ENCODE measurements around the gene PATE2. TPM values are rescaled to one million over a fixed set of nuclear protein-coding genes. Genes with fewer than 3 reads are reported as not detected.

The PATE2 gene
- not detected for total RNA-seq

GRCh38 chr11:125778728-125779127, at the start of gene PATE2:
PATE2 (minus strand) TSS chr11:125778828; CDS start chr11:125778773, 55 bp downstream.
- H3K4me3 ChIP-seq (ENCODE audit: low read length in 3 of 3): no peak within 1 kb of the TSS
- H3K27me3 ChIP-seq (ENCODE audit: control insufficient read depth in 3 of 3, insufficient read depth in 3 of 3, low read length in 3 of 3): no peaks in the 10 kb centered on the region
- H3K9me3 ChIP-seq (ENCODE audit: control insufficient read depth in 3 of 3, low read length in 3 of 3): no peaks in the 10 kb centered on the region
- no peaks in the 10 kb centered on the region for H3K4me1 ChIP-seq (ENCODE audit: control insufficient read depth in 3 of 3, insufficient read depth in 3 of 3, low read length in 3 of 3)
- no peak within 1 kb of the TSS for H3K27ac ChIP-seq (ENCODE audit: low read depth, low read length)
- no peak within 1 kb of the TSS for H3K9ac ChIP-seq (ENCODE audit: low read depth in 1 of 3, low read length in 3 of 3)
- no peaks in the 10 kb centered on the region for H3K36me3 ChIP-seq (ENCODE audit: control insufficient read depth in 3 of 3, insufficient read depth in 3 of 3, low read length in 3 of 3)

DNA sequence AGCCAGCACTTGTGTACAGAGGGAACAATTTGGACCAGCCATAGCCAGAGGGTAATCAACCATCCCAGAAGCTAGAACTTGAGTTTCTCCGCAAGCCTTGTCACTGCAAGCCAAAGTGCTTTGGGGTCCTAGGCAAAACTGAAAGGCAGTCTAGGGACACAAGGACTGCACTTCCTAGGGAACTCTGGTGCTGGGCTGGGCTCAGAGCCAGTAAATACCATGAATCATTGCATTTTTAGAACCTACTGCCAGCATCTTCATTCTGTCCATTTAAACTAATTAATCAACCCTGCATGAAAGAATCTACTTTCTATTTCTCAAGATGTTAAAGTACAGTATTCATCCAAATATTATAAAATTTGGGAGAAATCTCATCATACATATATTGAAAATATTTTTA, 29.3 kb upstream of the PATE2 start:
- Histone ChIP-seq H3K9me3 (ENCODE audit: control insufficient read depth in 3 of 3, low read length in 3 of 3) (peaks cover under 1 to 6% (median 2%) of the 10 kb centered on the region in 3 donors), H3K4me3 (ENCODE audit: low read length in 3 of 3) (no peak overlapping the region), H3K4me1 (ENCODE audit: control insufficient read depth in 3 of 3, insufficient read depth in 3 of 3, low read length in 3 of 3) (no peaks in the 10 kb centered on the region), H3K27ac (ENCODE audit: low read depth, low read length) (no peak overlapping the region), H3K9ac (ENCODE audit: low read depth in 1 of 3, low read length in 3 of 3) (no peak overlapping the region), H3K27me3 (ENCODE audit: control insufficient read depth in 3 of 3, insufficient read depth in 3 of 3, low read length in 3 of 3) (no peaks in the 10 kb centered on the region), H3K36me3 (ENCODE audit: control insufficient read depth in 3 of 3, insufficient read depth in 3 of 3, low read length in 3 of 3) (no peaks in the 10 kb centered on the region)

DNA sequence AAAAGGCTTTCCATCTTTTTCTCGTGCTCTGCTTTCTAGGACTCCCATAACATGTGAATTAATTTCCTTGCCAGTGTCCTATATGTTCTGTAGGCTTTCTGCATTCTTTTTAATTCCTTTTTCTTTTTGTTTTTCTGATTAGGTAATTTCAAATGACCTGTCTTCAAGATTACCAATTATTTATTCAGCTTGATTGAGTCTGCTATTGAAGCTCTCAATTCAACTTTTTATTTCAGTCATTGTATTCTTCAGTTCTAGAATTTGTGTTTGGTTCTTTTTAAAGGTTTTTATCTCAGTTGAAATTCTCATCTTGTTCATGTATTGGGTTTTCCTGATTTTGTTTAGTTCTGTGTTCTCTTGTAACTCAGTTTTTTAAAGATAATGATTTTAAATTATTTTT, 23.8 kb upstream of the PATE2 start:
- Histone ChIP-seq H3K9me3 (ENCODE audit: control insufficient read depth in 3 of 3, low read length in 3 of 3) (peaks cover 5 to 13% (median 8%) of the 10 kb centered on the region in 3 donors), H3K9ac (ENCODE audit: low read depth in 1 of 3, low read length in 3 of 3) (no peak overlapping the region), H3K4me1 (ENCODE audit: control insufficient read depth in 3 of 3, insufficient read depth in 3 of 3, low read length in 3 of 3) (no peaks in the 10 kb centered on the region)

DNA sequence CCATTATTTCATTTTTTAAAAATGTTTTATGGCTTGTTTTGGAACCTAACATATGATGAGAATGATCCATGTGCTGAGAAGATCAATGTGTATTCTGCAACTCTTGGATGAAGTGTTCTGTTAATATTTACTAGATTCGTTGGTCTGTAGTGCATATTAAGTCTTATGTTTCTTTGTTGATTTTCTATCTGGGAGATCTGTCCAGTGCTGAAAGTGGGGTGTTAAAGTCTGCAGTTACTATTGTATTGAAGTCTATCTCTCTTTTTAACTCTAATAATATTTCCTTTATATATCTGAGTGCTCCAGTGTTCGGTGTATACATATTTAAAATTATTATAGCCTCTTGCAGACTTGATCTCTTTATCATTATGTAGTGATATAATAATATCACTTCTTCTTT, 21.2 kb upstream of the PATE2 start:
- no peaks in the 10 kb centered on the region for H3K27me3 ChIP-seq (ENCODE audit: control insufficient read depth in 3 of 3, insufficient read depth in 3 of 3, low read length in 3 of 3)
- no peak overlapping the region for H3K9ac ChIP-seq (ENCODE audit: low read depth in 1 of 3, low read length in 3 of 3)
- H3K36me3 ChIP-seq (ENCODE audit: control insufficient read depth in 3 of 3, insufficient read depth in 3 of 3, low read length in 3 of 3): no peaks in the 10 kb centered on the region
- no peak overlapping the region for H3K27ac ChIP-seq (ENCODE audit: low read depth, low read length)
- H3K4me1 ChIP-seq (ENCODE audit: control insufficient read depth in 3 of 3, insufficient read depth in 3 of 3, low read length in 3 of 3): no peaks in the 10 kb centered on the region
- peaks cover 6 to 13% (median 8%) of the 10 kb centered on the region in 3 donors for H3K9me3 ChIP-seq (ENCODE audit: control insufficient read depth in 3 of 3, low read length in 3 of 3)
- no peak overlapping the region for H3K4me3 ChIP-seq (ENCODE audit: low read length in 3 of 3)

More for the DNA sequence above, 23.8 kb upstream of the PATE2 start:
- Histone ChIP-seq H3K27ac (ENCODE audit: low read depth, low read length) (no peak overlapping the region), H3K36me3 (ENCODE audit: control insufficient read depth in 3 of 3, insufficient read depth in 3 of 3, low read length in 3 of 3) (no peaks in the 10 kb centered on the region), H3K27me3 (ENCODE audit: control insufficient read depth in 3 of 3, insufficient read depth in 3 of 3, low read length in 3 of 3) (no peaks in the 10 kb centered on the region), H3K4me3 (ENCODE audit: low read length in 3 of 3) (no peak overlapping the region)

DNA sequence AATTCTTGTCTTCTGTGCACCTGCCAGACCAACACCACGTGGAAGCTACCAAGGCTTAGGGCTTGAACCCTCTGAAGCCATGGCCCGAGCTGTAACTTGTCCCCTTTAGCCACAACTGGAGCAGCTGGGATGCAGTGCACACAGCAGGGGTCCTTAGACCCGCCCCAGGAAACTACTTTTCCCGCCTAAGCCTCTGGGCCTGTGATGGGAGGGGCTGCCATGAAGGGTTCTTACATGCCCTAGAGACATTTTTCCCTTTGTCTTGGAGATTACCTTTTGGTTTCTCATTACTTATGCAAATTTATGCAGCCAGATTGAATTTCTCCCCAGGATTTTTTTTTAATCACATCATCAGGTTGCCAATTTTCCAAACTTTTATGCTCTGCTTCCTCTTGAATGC, 19.0 kb upstream of the PATE2 start:
- H3K36me3 ChIP-seq (ENCODE audit: control insufficient read depth in 3 of 3, insufficient read depth in 3 of 3, low read length in 3 of 3): no peaks in the 10 kb centered on the region
- H3K27me3 ChIP-seq (ENCODE audit: control insufficient read depth in 3 of 3, insufficient read depth in 3 of 3, low read length in 3 of 3): no peaks in the 10 kb centered on the region
- no peak overlapping the region for H3K27ac ChIP-seq (ENCODE audit: low read depth, low read length)
- H3K9me3 ChIP-seq (ENCODE audit: control insufficient read depth in 3 of 3, low read length in 3 of 3): peaks cover 0 to 10% (median 3%) of the 10 kb centered on the region in 3 donors
- H3K4me1 ChIP-seq (ENCODE audit: control insufficient read depth in 3 of 3, insufficient read depth in 3 of 3, low read length in 3 of 3): no peaks in the 10 kb centered on the region
- no peak overlapping the region for H3K9ac ChIP-seq (ENCODE audit: low read depth in 1 of 3, low read length in 3 of 3)
- no peak overlapping the region for H3K4me3 ChIP-seq (ENCODE audit: low read length in 3 of 3)

DNA sequence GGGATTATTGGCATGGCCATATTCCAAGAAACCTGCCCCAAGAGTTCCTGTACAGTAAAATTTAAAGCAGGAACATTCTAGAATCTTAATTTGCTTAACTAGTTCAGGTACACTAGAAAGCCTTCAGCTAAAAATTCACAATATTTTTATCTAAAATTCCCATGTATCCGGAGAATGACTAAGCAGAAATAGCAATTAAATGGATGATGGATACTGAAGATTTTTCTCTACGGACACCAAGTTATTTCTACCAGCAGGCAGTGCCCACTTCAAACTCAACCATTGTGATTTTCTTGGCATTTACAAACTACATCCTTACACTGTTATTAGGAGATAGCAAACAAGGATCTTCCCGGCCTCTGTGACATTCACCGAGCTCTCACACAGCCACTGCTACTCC, 12.2 kb upstream of the PATE2 start:
- Histone ChIP-seq H3K9me3 (ENCODE audit: control insufficient read depth in 3 of 3, low read length in 3 of 3) (peaks cover 0 to 5% (median 0%) of the 10 kb centered on the region in 3 donors), H3K27me3 (ENCODE audit: control insufficient read depth in 3 of 3, insufficient read depth in 3 of 3, low read length in 3 of 3) (no peaks in the 10 kb centered on the region), H3K4me1 (ENCODE audit: control insufficient read depth in 3 of 3, insufficient read depth in 3 of 3, low read length in 3 of 3) (no peaks in the 10 kb centered on the region), H3K27ac (ENCODE audit: low read depth, low read length) (no peak overlapping the region), H3K4me3 (ENCODE audit: low read length in 3 of 3) (no peak overlapping the region), H3K36me3 (ENCODE audit: control insufficient read depth in 3 of 3, insufficient read depth in 3 of 3, low read length in 3 of 3) (no peaks in the 10 kb centered on the region), H3K9ac (ENCODE audit: low read depth in 1 of 3, low read length in 3 of 3) (no peak overlapping the region)

- H3K36me3 ChIP-seq (ENCODE audit: control insufficient read depth in 3 of 3, insufficient read depth in 3 of 3, low read length in 3 of 3): no peaks in the 10 kb centered on the region
- no peak within 1 kb of the TSS for H3K9ac ChIP-seq (ENCODE audit: low read depth in 1 of 3, low read length in 3 of 3)
- no peak within 1 kb of the TSS for H3K4me3 ChIP-seq (ENCODE audit: low read length in 3 of 3)
- H3K9me3 ChIP-seq (ENCODE audit: control insufficient read depth in 3 of 3, low read length in 3 of 3): peaks cover 0 to 7% (median 0%) of the 10 kb centered on the region in 3 donors
- H3K4me1 ChIP-seq (ENCODE audit: control insufficient read depth in 3 of 3, insufficient read depth in 3 of 3, low read length in 3 of 3): no peaks in the 10 kb centered on the region
- H3K27ac ChIP-seq (ENCODE audit: low read depth, low read length): no peak within 1 kb of the TSS
- H3K27me3 ChIP-seq (ENCODE audit: control insufficient read depth in 3 of 3, insufficient read depth in 3 of 3, low read length in 3 of 3): no peaks in the 10 kb centered on the region
These were observed 9.2 kb upstream of the PATE2 start, which contains the start of gene PATE3 for GRCh38 chr11:125787827-125788226. PATE3 (plus strand) TSS chr11:125788127; CDS start chr11:125788152, 25 bp downstream.

DNA sequence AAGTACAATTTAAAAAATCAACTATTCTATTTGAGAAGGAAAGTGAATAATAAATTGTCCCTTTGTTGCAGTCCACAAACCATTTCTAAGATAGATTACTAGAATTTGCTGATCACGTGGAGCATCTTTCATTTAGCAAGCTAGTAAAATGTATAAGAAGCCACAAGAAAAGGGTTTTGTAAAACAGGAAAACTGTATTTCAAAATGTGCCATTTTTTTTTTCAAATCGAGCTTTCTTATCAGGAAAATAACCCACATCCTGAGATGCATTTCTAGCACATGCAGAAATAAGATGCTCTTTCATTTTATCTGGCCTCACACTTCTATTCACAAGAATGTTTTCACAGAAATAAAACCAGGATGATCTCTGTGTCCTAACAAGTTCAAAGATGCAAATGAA, 6.0 kb upstream of the PATE2 start:
- Histone ChIP-seq H3K27me3 (ENCODE audit: control insufficient read depth in 3 of 3, insufficient read depth in 3 of 3, low read length in 3 of 3) (no peaks in the 10 kb centered on the region), H3K9ac (ENCODE audit: low read depth in 1 of 3, low read length in 3 of 3) (no peak overlapping the region), H3K27ac (ENCODE audit: low read depth, low read length) (no peak overlapping the region), H3K36me3 (ENCODE audit: control insufficient read depth in 3 of 3, insufficient read depth in 3 of 3, low read length in 3 of 3) (no peaks in the 10 kb centered on the region), H3K4me1 (ENCODE audit: control insufficient read depth in 3 of 3, insufficient read depth in 3 of 3, low read length in 3 of 3) (no peaks in the 10 kb centered on the region), H3K9me3 (ENCODE audit: control insufficient read depth in 3 of 3, low read length in 3 of 3) (peaks cover 0 to 4% (median 0%) of the 10 kb centered on the region in 3 donors), H3K4me3 (ENCODE audit: low read length in 3 of 3) (no peak overlapping the region)

DNA sequence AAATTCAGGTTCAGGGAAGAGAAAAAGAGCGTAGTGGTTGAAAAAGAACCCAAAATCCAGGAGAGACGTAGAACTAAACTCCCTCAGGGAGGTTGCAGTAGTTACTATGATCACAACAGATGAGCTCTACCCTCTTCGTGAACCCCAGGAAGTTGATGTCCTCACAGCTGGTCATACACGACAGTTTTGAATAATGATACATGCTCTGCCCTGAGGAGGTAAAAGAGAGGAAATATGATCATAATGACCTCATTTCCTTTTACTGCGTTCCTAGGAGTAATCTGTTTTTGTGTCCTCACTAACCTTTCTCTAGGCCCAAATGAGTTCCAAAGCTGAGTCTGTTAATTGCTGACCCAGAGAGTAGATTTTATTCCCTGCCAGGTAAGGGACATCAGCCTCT, 1.3 kb downstream of the PATE2 start:
- H3K36me3 ChIP-seq (ENCODE audit: control insufficient read depth in 3 of 3, insufficient read depth in 3 of 3, low read length in 3 of 3): no peaks in the 10 kb centered on the region
- H3K4me3 ChIP-seq (ENCODE audit: low read length in 3 of 3): no peak overlapping the region
- no peaks in the 10 kb centered on the region for H3K9me3 ChIP-seq (ENCODE audit: control insufficient read depth in 3 of 3, low read length in 3 of 3)
- H3K9ac ChIP-seq (ENCODE audit: low read depth in 1 of 3, low read length in 3 of 3): no peak overlapping the region
- H3K27ac ChIP-seq (ENCODE audit: low read depth, low read length): no peak overlapping the region
- H3K27me3 ChIP-seq (ENCODE audit: control insufficient read depth in 3 of 3, insufficient read depth in 3 of 3, low read length in 3 of 3): no peaks in the 10 kb centered on the region
- no peaks in the 10 kb centered on the region for H3K4me1 ChIP-seq (ENCODE audit: control insufficient read depth in 3 of 3, insufficient read depth in 3 of 3, low read length in 3 of 3)

DNA sequence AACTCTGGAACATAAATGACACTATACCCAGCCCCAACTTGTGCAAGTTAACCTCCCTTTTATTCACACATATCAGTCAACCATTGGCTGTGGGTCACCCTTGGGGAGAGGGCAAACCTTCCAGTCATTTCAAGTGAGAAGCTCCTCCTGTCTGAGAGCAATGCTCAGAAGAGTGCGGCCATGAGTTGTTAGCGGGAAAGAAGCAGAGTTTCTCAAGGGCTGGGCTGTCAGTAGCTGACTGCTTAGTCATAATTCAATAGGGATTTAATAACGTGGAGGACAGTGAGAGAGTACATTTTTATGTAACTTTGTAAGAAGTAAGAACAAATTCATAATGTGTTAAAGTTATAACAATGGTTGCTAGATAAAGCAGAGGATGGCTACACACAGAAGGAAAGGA, 5.1 kb downstream of the PATE2 start:
- H3K4me3 ChIP-seq (ENCODE audit: low read length in 3 of 3): no peak overlapping the region

More for the DNA sequence above, 5.1 kb downstream of the PATE2 start:
- H3K4me1 ChIP-seq (ENCODE audit: control insufficient read depth in 3 of 3, insufficient read depth in 3 of 3, low read length in 3 of 3): no peaks in the 10 kb centered on the region
- H3K9me3 ChIP-seq (ENCODE audit: control insufficient read depth in 3 of 3, low read length in 3 of 3): no peaks in the 10 kb centered on the region
- H3K27me3 ChIP-seq (ENCODE audit: control insufficient read depth in 3 of 3, insufficient read depth in 3 of 3, low read length in 3 of 3): peaks cover 0 to 3% (median 0%) of the 10 kb centered on the region in 3 donors
- H3K36me3 ChIP-seq (ENCODE audit: control insufficient read depth in 3 of 3, insufficient read depth in 3 of 3, low read length in 3 of 3): no peaks in the 10 kb centered on the region
- no peak overlapping the region for H3K27ac ChIP-seq (ENCODE audit: low read depth, low read length)
- no peak overlapping the region for H3K9ac ChIP-seq (ENCODE audit: low read depth in 1 of 3, low read length in 3 of 3)
